Loucy (cell line): Measurements from ENCODE around the gene VSX1.

Experiments
- H2AFZ ChIP-seq: fragments of 200-600 bp; sonication (generic); 2 replicates; pipeline ENCODE4 v1.6.0; 2016; ENCODE audit warnings: antibody characterized with exemption, mild to moderate bottlenecking, low read length, moderate library complexity
- H3F3A ChIP-seq: fragments of 200-600 bp; 2 replicates; pipeline ENCODE4 v1.6.0; 2016; ENCODE audit warnings: antibody characterized with exemption, low read depth, mild to moderate bottlenecking
- H3K27me3 ChIP-seq: fragments of 200-600 bp; sonication (generic); 2 replicates; pipeline ENCODE4 v1.6.1; 2014; ENCODE audit warnings: low read length, mild to moderate bottlenecking; ENCODE audit not compliant: insufficient read depth, poor library complexity, severe bottlenecking
- H3K36me3 ChIP-seq: fragments of 200-600 bp; sonication (generic); 2 replicates; pipeline ENCODE4 v1.6.1; 2016; ENCODE audit warnings: low read length; ENCODE audit not compliant: insufficient read depth
- H3K4me1 ChIP-seq: fragments of 200-600 bp; sonication (generic); 2 replicates; pipeline ENCODE4 v1.5.1; 2014; ENCODE audit warnings: low read length, mild to moderate bottlenecking; ENCODE audit not compliant: insufficient read depth, poor library complexity, severe bottlenecking
- H3K4me2 ChIP-seq: fragments of 200-600 bp; sonication (generic); 2 replicates; pipeline ENCODE4 v1.6.0; 2014; ENCODE audit warnings: antibody characterized with exemption, low read length, low read depth, mild to moderate bottlenecking; ENCODE audit not compliant: poor library complexity, severe bottlenecking
- H3K4me3 ChIP-seq: fragments of 200-600 bp; sonication (generic); 2 replicates; pipeline ENCODE4 v1.5.1; 2014; ENCODE audit warnings: low read length, mild to moderate bottlenecking, mixed read lengths; ENCODE audit not compliant: poor library complexity, severe bottlenecking
- H3K79me2 ChIP-seq: fragments of 200-600 bp; sonication (generic); 2 replicates; pipeline ENCODE4 v1.6.1; 2014; ENCODE audit warnings: low read length; ENCODE audit not compliant: insufficient read depth
- H3K9ac ChIP-seq: fragments of 200-600 bp; sonication (generic); 2 replicates; pipeline ENCODE4 v1.6.0; 2014; ENCODE audit warnings: mild to moderate bottlenecking, low read depth, low read length, moderate library complexity; ENCODE audit not compliant: poor library complexity, severe bottlenecking
- H3K9me2 ChIP-seq: fragments of 200-600 bp; sonication (generic); replicated peaks from 2 replicates; pipeline ENCODE4 v1.6.1; 2016; ENCODE audit warnings: low read depth, low read length, mixed read lengths
- H3K9me3 ChIP-seq: fragments of 200-600 bp; sonication (generic); 2 replicates; pipeline ENCODE4 v1.6.1; 2014; ENCODE audit warnings: mild to moderate bottlenecking, antibody characterized with exemption, low read length, low read depth; ENCODE audit not compliant: insufficient read depth
- H4K20me1 ChIP-seq: fragments of 200-600 bp; sonication (generic); 2 replicates; pipeline ENCODE4 v1.6.0; 2014; ENCODE audit warnings: antibody characterized with exemption, low read length, mild to moderate bottlenecking; ENCODE audit not compliant: insufficient read depth, poor library complexity, severe bottlenecking
- CTCF ChIP-seq: fragments of 200-600 bp; sonication (generic); conservative IDR thresholded peaks from 2 replicates; pipeline ENCODE4 v1.5.1; 2014; ENCODE audit warnings: mild to moderate bottlenecking, antibody characterized with exemption, low read length
- EZH2phosphoT487 ChIP-seq: fragments of 200-600 bp; IDR thresholded peaks from 2 replicates; pipeline ENCODE4 v1.6.1; 2018; ENCODE audit warnings: antibody characterized with exemption, mild to moderate bottlenecking, moderate library complexity, borderline replicate concordance

VSX1 gene

DNA sequence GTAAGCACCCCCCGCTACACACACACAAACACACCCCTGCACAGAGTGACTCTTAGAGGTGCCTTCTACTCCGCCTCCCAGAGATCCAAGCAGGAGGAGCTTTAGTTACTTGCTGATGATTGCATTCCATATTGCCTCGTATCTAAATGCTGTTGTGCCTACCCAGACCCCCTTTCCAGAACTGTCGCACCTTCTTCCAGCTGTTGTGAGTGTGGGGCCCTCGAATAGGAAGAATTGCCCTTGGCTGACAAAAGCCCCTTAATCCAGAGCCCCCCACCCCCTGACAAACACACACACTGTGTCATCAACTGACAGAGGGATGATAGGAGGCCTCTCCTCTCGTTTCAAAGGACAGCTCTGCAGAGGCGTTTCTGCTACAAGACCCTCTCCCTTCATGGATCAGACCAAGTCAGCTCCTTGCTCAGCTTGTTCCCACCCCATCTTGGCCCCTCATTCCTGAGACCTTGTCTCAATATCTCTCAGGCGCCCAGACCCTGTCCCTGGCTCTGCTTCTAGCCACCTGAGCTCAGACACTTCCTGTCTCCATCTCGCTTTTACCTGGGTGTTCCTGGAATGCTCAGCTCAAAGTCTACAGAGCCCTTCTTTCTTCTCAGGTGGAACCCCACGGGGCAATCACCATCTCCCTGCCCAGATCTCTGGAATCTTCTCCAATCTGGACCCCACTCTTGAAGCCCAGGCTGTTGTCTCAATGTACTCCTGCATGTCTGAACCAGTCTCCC, 4.0 kb upstream of the VSX1 start:
- Histone ChIP-seq H3K79me2 (peaks cover 28% of the 10 kb centered on the region), H3K9ac (peak overlapping the region; percentile 12), H3K9me2 (no peaks in the 10 kb centered on the region), H3K9me3 (no peaks in the 10 kb centered on the region), H2AFZ (no peak overlapping the region), H3K4me1 (peaks cover 49% of the 10 kb centered on the region), H3K4me2 (peak overlapping the region; percentile 99), H3F3A (peaks cover 7% of the 10 kb centered on the region), H3K4me3 (no peak overlapping the region), H3K27me3 (no peaks in the 10 kb centered on the region), H4K20me1 (no peaks in the 10 kb centered on the region), H3K36me3 (no peaks in the 10 kb centered on the region)
- TF ChIP-seq EZH2phosphoT487 (no peak), CTCF (no peak)

- H3K79me2 ChIP-seq, result peaks cover 22% of the 10 kb centered on the region
- H3K4me1 ChIP-seq, result peaks cover 40% of the 10 kb centered on the region
- H2AFZ ChIP-seq, result no peak overlapping the region
- H3K9ac ChIP-seq, result no peak overlapping the region
- no peaks in the 10 kb centered on the region for H4K20me1 ChIP-seq
- no peak overlapping the region for H3K4me2 ChIP-seq
- H3K9me3 ChIP-seq, result no peaks in the 10 kb centered on the region
- no peaks in the 10 kb centered on the region for H3K9me2 ChIP-seq
- no peaks in the 10 kb centered on the region for H3K36me3 ChIP-seq
- H3F3A ChIP-seq, result no peaks in the 10 kb centered on the region
- no peak overlapping the region for H3K4me3 ChIP-seq
- no peaks in the 10 kb centered on the region for H3K27me3 ChIP-seq
- TF ChIP-seq EZH2phosphoT487 (no peak), CTCF (no peak)
Measured at GRCh38 chr20:25084626-25085187, 2.8 kb upstream of the VSX1 start.

DNA sequence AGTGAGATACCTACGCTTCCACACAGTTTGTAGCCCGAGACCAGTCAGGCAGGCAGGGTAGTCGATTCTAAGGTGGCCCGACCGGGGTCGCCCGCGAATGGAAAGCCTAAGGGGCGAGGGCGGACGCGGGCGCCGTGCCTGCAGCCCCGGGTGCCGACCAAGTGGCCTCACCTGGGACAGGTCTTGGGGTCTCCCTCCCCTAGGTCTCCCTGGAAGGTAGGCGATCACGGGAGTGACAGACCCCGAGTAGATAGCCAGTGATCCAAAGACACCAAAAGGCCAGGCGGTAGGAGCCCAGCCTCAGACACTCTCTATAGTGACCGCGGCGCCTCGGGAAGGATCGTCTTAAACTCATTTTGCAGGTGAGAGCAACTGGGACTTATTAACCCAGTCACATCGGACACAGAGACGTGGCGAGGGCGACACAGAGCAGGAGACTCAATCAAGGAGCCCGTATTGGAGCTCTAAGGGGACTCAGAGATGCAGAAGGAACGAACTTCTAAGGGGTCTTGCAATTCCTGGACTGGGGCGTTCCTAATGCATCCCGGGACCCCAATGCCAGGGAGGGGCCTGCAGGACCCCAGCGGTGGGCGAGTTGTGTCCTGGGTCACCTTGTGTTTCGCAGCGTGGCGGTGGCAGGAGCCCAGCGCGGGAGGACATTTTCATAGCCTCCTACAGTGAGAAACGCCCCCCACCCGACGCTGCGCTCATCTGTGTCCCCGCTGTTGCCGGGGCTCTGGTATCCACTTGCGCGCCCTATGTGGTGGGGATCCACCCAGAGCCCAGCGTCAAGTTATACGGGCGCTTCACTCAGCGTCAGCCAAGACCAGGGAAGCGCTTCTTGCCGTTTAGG, 2.1 kb upstream of the VSX1 start:
- H2AFZ ChIP-seq, result no peak overlapping the region
- H3K9me2 ChIP-seq, result no peaks in the 10 kb centered on the region
- H3K9me3 ChIP-seq, result no peaks in the 10 kb centered on the region
- no peak overlapping the region for H3K9ac ChIP-seq
- H3K36me3 ChIP-seq, result no peaks in the 10 kb centered on the region
- no peak for TF ChIP-seq EZH2phosphoT487
- TF ChIP-seq CTCF, result no peak
- peaks cover 33% of the 10 kb centered on the region for H3K4me1 ChIP-seq
- H3K4me3 ChIP-seq, result no peak overlapping the region
- no peak overlapping the region for H3K4me2 ChIP-seq
- no peaks in the 10 kb centered on the region for H3F3A ChIP-seq
- H3K79me2 ChIP-seq, result peaks cover 15% of the 10 kb centered on the region
- no peaks in the 10 kb centered on the region for H3K27me3 ChIP-seq
- no peaks in the 10 kb centered on the region for H4K20me1 ChIP-seq
